ENCODE measurements around the gene BRSK2.

The BRSK2 gene

GRCh38 chr11:1504581-1505290 lies 115.0 kb downstream of the BRSK2 start:
- DNase-seq (ENCODE audit: insufficient read length, low spot score): no peak
- TF ChIP-seq, protein P1, sequence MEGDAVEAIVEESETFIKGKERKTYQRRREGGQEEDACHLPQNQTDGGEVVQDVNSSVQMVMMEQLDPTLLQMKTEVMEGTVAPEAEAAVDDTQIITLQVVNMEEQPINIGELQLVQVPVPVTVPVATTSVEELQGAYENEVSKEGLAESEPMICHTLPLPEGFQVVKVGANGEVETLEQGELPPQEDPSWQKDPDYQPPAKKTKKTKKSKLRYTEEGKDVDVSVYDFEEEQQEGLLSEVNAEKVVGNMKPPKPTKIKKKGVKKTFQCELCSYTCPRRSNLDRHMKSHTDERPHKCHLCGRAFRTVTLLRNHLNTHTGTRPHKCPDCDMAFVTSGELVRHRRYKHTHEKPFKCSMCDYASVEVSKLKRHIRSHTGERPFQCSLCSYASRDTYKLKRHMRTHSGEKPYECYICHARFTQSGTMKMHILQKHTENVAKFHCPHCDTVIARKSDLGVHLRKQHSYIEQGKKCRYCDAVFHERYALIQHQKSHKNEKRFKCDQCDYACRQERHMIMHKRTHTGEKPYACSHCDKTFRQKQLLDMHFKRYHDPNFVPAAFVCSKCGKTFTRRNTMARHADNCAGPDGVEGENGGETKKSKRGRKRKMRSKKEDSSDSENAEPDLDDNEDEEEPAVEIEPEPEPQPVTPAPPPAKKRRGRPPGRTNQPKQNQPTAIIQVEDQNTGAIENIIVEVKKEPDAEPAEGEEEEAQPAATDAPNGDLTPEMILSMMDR (IDR thresholded peaks at IDR 0.05; ENCODE audit: insufficient read depth, missing control alignments): no peak
- no peak for FAIRE-seq

GRCh38 chr11:1505480-1505879 lies 115.7 kb downstream of the BRSK2 start:
- FAIRE-seq: no peak
- TF ChIP-seq, protein P1 (IDR thresholded peaks at IDR 0.05; ENCODE audit: insufficient read depth, missing control alignments): no peak
- DNase-seq (ENCODE audit: insufficient read length, low spot score): no peak

GRCh38 chr11:1506981-1507380 lies 117.2 kb downstream of the BRSK2 start:
- TF ChIP-seq, protein P1 (IDR thresholded peaks at IDR 0.05; ENCODE audit: insufficient read depth, missing control alignments): no peak
- DNase-seq (ENCODE audit: insufficient read length, low spot score) (no peak), FAIRE-seq (no peak)

DNA sequence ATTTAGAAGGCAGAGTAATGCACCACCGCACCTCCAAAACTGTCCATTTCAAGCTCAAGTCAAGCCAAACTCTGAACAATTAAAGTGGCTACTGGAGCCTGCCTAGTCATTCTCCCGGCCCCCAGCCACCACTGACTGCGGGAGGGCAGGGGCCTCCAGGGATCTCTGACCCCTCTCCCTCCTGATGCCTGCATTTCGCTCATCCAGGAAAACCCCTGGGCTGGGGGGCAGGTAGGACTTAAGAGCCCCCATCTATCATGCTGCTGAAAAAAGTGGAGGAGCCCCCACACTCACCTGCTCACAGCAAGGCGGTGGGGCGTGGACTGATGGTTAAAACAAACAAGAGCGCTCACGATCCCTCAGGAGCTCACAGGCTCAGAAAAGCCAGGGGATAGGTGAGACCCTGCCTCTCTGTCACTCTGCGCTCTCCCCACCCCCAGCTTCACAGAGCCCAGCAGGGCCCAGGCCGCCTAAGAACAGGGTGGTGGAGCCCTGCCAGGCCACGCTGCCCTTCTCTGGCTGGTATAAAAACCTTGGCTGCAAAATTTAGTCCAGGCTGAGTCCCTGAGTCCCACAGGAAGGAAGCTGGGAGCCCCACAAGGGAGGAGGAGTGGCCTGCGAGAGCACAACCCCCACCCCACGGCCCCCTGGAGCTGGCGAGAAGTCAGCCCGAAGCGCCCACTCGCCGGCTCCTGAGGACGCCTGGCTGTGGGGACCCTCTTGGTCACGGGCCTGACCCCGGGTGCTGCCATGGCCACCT lies 117.8 kb downstream of the BRSK2 start:
- FAIRE-seq (no peak), DNase-seq (ENCODE audit: insufficient read length, low spot score) (no peak)
- TF ChIP-seq, protein P1 (IDR thresholded peaks at IDR 0.05; ENCODE audit: insufficient read depth, missing control alignments): no peak

DNA sequence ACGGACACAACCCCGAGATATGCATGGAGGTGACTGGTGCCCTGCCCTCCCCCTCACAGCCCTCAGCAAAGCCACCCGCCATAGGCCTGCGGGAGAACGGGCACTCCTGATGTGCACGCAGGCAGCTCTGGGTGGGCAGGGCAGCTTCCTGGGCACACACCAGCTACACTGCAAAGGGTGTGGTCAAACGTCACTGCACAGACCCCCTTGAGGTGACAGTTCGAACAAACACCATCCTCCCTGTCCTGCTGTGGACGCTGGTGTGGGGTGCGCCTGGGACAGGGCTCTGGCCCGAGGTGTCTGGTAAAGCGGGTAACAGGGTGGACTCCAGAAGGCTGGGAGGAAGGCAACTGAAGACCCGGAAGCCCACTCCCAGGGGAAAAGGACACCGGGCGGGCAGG lies 118.8 kb downstream of the BRSK2 start:
- no peak for FAIRE-seq
- TF ChIP-seq, protein P1 (IDR thresholded peaks at IDR 0.05; ENCODE audit: insufficient read depth, missing control alignments): no peak
- no peak for DNase-seq (ENCODE audit: insufficient read length, low spot score)

DNA sequence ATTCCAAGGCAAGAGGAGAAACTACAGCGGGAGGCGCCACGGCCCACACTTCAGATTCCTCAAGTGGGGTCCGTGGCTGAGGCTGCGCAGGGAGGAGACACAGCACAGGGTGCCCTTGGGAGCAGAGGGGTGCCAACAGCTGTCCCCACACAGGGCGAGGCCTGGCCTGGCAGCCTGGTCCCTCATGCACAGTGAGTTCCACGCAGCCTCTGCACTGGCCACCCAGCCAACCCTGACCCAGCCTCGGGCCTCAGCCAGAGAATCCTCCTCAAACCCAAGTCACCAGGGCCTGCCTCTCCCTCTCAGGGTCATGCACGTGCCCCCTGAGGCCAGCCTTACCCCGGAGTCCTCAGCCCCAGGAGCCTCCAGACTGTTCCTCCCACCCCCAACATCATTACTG lies 119.3 kb downstream of the BRSK2 start:
- no peak for FAIRE-seq
- TF ChIP-seq, protein P1 (IDR thresholded peaks at IDR 0.05; ENCODE audit: insufficient read depth, missing control alignments): no peak
- no peak for DNase-seq (ENCODE audit: insufficient read length, low spot score)

Measured in D721Med (cell line).